Fibroblast of lung (primary cell): Measurements from ENCODE around the gene SNAP29.

Experiments
- EZH2 ChIP-seq: IDR thresholded peaks from 2 replicates; pipeline ENCODE4 v1.5.1; 2012; ENCODE audit warnings: low read length, control low read depth, mild to moderate bottlenecking; ENCODE audit errors: missing control alignments
- TF ChIP-seq, protein P1 (sequence below), 2 donors: IDR thresholded peaks in 1 of 2; conservative IDR thresholded peaks in 1 of 2; 1 replicate in 1 of 2; 2 replicates in 1 of 2; pipeline ENCODE4 v1.5.1; 2011 to 2012; ENCODE audit warnings: low read length in 2 of 2, control low read depth in 1 of 2, inconsistent platforms in 1 of 2, low read depth in 1 of 2, mild to moderate bottlenecking in 1 of 2

DNA sequence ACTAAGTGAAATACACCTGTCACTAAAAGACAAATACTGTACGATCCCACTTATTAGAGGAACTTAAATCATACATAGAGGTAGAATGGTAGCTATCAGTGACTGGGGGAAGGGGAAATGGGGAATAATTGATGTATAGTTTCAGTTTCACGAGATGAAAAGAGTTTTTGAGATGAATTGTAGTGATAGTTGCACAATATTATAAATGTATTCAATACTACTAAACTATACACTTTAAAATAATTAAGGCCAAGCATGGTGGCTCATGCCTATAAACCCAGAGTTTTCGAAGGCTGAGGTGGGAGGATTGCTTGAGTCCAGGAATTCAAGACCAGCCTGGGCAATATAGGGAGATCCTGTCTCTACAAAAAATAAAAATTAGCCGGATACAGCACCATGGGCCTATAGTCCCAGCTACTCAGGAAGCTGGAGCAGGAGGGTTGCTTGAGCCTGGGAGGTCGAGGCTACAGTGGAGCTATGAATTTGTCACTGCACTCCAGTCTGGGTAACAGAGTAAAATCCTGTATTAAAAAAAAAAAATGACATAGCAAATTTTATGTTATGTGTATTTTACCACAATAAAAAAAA lies 44.5 kb upstream of the SNAP29 start:
- TF ChIP-seq, protein P1, sequence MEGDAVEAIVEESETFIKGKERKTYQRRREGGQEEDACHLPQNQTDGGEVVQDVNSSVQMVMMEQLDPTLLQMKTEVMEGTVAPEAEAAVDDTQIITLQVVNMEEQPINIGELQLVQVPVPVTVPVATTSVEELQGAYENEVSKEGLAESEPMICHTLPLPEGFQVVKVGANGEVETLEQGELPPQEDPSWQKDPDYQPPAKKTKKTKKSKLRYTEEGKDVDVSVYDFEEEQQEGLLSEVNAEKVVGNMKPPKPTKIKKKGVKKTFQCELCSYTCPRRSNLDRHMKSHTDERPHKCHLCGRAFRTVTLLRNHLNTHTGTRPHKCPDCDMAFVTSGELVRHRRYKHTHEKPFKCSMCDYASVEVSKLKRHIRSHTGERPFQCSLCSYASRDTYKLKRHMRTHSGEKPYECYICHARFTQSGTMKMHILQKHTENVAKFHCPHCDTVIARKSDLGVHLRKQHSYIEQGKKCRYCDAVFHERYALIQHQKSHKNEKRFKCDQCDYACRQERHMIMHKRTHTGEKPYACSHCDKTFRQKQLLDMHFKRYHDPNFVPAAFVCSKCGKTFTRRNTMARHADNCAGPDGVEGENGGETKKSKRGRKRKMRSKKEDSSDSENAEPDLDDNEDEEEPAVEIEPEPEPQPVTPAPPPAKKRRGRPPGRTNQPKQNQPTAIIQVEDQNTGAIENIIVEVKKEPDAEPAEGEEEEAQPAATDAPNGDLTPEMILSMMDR (conservative IDR thresholded peaks at IDR 0.05 in 1 of 2, IDR thresholded peaks at IDR 0.05 in 1 of 2; ENCODE audit: low read depth in 1 of 2, low read length in 2 of 2): no peak
- TF ChIP-seq EZH2: no peak
